ENCODE measurements around the gene THEMIS2. TPM values are rescaled to one million over a fixed set of nuclear protein-coding genes. Genes with fewer than 3 reads are reported as not detected.

THEMIS2 gene
- total RNA-seq, 2 experiments from 2014 or later = 4.1 to 20.3 TPM

DNA sequence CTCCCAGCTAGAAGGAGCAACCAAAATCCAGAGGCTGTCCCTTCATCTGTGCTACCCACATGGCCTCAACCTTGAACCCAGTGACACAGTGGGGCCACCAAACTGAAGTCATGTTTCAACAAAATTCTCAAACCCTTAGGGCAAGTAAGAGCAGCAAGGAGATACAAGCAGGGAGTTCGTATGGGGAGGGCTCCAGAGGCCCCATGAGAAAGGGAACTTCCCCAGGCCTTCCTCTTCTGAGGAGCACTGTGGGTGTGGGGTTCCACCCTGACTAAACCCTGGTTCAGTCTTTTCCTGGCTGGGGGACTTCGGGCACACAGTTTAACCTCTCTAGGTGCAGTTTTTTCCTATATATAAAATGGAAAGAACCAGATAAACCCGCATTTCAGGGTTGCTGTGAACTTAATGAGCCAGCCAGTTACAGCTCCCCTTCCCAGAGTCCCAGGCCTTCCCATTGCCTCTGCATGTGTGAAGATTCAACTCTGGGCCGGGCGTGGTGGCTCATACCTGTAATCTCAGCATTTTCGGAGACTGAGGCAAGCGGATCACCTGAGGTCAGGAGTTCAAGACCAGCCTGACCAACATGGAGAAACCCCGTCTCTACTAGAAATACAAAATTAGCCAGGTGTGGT, 8.0 kb upstream of the THEMIS2 start:
- H3K4me2 ChIP-seq (ENCODE audit: low read length) = peak overlapping the region; percentile 49
- no peaks in the 10 kb centered on the region for H3K9me3 ChIP-seq (ENCODE audit: low read length)
- peaks cover 35% of the 10 kb centered on the region for H3K4me1 ChIP-seq (ENCODE audit: insufficient read depth, low read length, poor library complexity, severe bottlenecking)
- no peaks in the 10 kb centered on the region for H3K79me2 ChIP-seq (ENCODE audit: insufficient read depth, low read depth, low read length)
- BruUV-seq (replicated peaks) = no TSS peak
- TF ChIP-seq EZH2phosphoT487 (IDR thresholded peaks at IDR 0.05; ENCODE audit: borderline replicate concordance, low read depth, low read length) (no peak), CTCF (conservative IDR thresholded peaks at IDR 0.05; ENCODE audit: low read length) (no peak)
- H3K9me2 ChIP-seq (ENCODE audit: insufficient read depth, low read length) = no peaks in the 10 kb centered on the region
- ChIA-PET POLR2A (interaction anchor here (0.5 to 0.7 kb wide), 2 partner anchors 55 to 653 kb away, joined by 3 read pairs; no protein-coding TSS in a partner anchor), CTCF (ENCODE audit: unreplicated experiment) (no interaction called here)
- H3K36me3 ChIP-seq (ENCODE audit: insufficient read depth, low read length) = no peaks in the 10 kb centered on the region
- intact Hi-C loops (cut with micrococcal nuclease; ENCODE audit: unreplicated experiment) = no loop called here
- no peak overlapping the region for H3K27ac ChIP-seq (ENCODE audit: low read depth, low read length, poor library complexity, severe bottlenecking)
- no peaks in the 10 kb centered on the region for H4K20me1 ChIP-seq (ENCODE audit: insufficient read depth, low read length)
- no peak overlapping the region for H3K4me3 ChIP-seq (ENCODE audit: low read depth, low read length, poor library complexity, severe bottlenecking)
- no peak for DNase-seq (ENCODE audit: low spot score)
- peak overlapping the region; percentile 97 for H2AFZ ChIP-seq (ENCODE audit: low read length)

GRCh38 chr1:27865821-27866220, 6.5 kb upstream of the THEMIS2 start:
- no TSS peak for BruUV-seq (replicated peaks)
- Histone ChIP-seq H3K27ac (ENCODE audit: low read depth, low read length, poor library complexity, severe bottlenecking) (no peak overlapping the region), H3K9me2 (ENCODE audit: insufficient read depth, low read length) (no peaks in the 10 kb centered on the region), H3K4me1 (ENCODE audit: insufficient read depth, low read length, poor library complexity, severe bottlenecking) (peaks cover 45% of the 10 kb centered on the region), H3K4me2 (ENCODE audit: low read length) (no peak overlapping the region), H3K9me3 (ENCODE audit: low read length) (no peaks in the 10 kb centered on the region), H3K79me2 (ENCODE audit: insufficient read depth, low read depth, low read length) (no peaks in the 10 kb centered on the region), H3K36me3 (ENCODE audit: insufficient read depth, low read length) (no peaks in the 10 kb centered on the region), H4K20me1 (ENCODE audit: insufficient read depth, low read length) (no peaks in the 10 kb centered on the region), H2AFZ (ENCODE audit: low read length) (no peak overlapping the region), H3K4me3 (ENCODE audit: low read depth, low read length, poor library complexity, severe bottlenecking) (no peak overlapping the region)
- ChIA-PET CTCF (ENCODE audit: unreplicated experiment) (no interaction called here), POLR2A (no interaction called here)
- DNase-seq (ENCODE audit: low spot score) = no peak
- intact Hi-C loops (cut with micrococcal nuclease; ENCODE audit: unreplicated experiment) = no loop called here
- no peak for TF ChIP-seq EZH2phosphoT487 (IDR thresholded peaks at IDR 0.05; ENCODE audit: borderline replicate concordance, low read depth, low read length)
- no peak for TF ChIP-seq CTCF (conservative IDR thresholded peaks at IDR 0.05; ENCODE audit: low read length)

- H4K20me1 ChIP-seq (ENCODE audit: insufficient read depth, low read length) = no peaks in the 10 kb centered on the region
- peak overlapping the region; percentile 52 for H3K4me3 ChIP-seq (ENCODE audit: low read depth, low read length, poor library complexity, severe bottlenecking)
- no peaks in the 10 kb centered on the region for H3K9me3 ChIP-seq (ENCODE audit: low read length)
- BruUV-seq (replicated peaks) = no TSS peak
- intact Hi-C loops (cut with micrococcal nuclease; ENCODE audit: unreplicated experiment) = no loop called here
- peak overlapping the region; percentile 66 for H3K27ac ChIP-seq (ENCODE audit: low read depth, low read length, poor library complexity, severe bottlenecking)
- peak overlapping the region; percentile 90; the same call in 1 of the 2 replicates for H2AFZ ChIP-seq (ENCODE audit: low read length)
- no peaks in the 10 kb centered on the region for H3K36me3 ChIP-seq (ENCODE audit: insufficient read depth, low read length)
- no peaks in the 10 kb centered on the region for H3K79me2 ChIP-seq (ENCODE audit: insufficient read depth, low read depth, low read length)
- DNase-seq (ENCODE audit: low spot score) = no peak
- H3K9me2 ChIP-seq (ENCODE audit: insufficient read depth, low read length) = no peaks in the 10 kb centered on the region
- peaks cover 49% of the 10 kb centered on the region for H3K4me1 ChIP-seq (ENCODE audit: insufficient read depth, low read length, poor library complexity, severe bottlenecking)
- ChIA-PET POLR2A (no interaction called here), CTCF (ENCODE audit: unreplicated experiment) (no interaction called here)
- TF ChIP-seq CTCF (conservative IDR thresholded peaks at IDR 0.05; ENCODE audit: low read length) = no peak
- no peak for TF ChIP-seq EZH2phosphoT487 (IDR thresholded peaks at IDR 0.05; ENCODE audit: borderline replicate concordance, low read depth, low read length)
- H3K4me2 ChIP-seq (ENCODE audit: low read length) = peak overlapping the region; percentile 82
These were observed 3.8 kb upstream of the THEMIS2 start for GRCh38 chr1:27868556-27868931.
